Stomach (tissue), 9 donors: ENCODE results near the gene PPP1R12C. TPM values are rescaled to one million over a fixed set of nuclear protein-coding genes. Genes with fewer than 3 reads are reported as not detected.
A peak's percentile ranks its signal among the peaks of the same experiment; 100 is the strongest.
"Not testable (repeated sequence)": the region's sequence is repeated elsewhere in the genome, so short reads cannot be mapped to it uniquely, and the experiment has no call there.

Experiments
- DNase-seq, 2 donors: peaks; one replicate each; pipeline versions ENCODE4 v3.0.0 to v3.0.0-alpha.2; 2013 to 2019
- H3K27ac ChIP-seq, 5 donors: fragments of 200-600 bp in 4 of 5; sonication (generic) in 4 of 5; one replicate each; pipeline ENCODE4 v1.5.1; 2013 to 2019; ENCODE audit warnings: mild to moderate bottlenecking in 1 of 5, moderate library complexity in 1 of 5
- H3K27me3 ChIP-seq, 3 donors: fragments of 200-600 bp; sonication (generic); one replicate each; pipeline ENCODE4 v1.5.1; 2017 to 2019; ENCODE audit warnings: mixed run types in 1 of 3
- H3K36me3 ChIP-seq, 4 donors: fragments of 200-600 bp; sonication (generic); 1 replicate in 3 of 4; 2 replicates in 1 of 4; pipeline ENCODE4 v1.5.1; 2016 to 2019
- H3K4me1 ChIP-seq, 4 donors: fragments of 200-600 bp; sonication (generic); one replicate each; pipeline ENCODE4 v1.5.1; 2016 to 2019
- H3K4me3 ChIP-seq, 4 donors: fragments of 200-600 bp; sonication (generic) in 3 of 4; one replicate each; pipeline ENCODE4 v1.5.1; 2016 to 2019; ENCODE audit warnings: mild to moderate bottlenecking in 1 of 4
- H3K9me3 ChIP-seq, 4 donors: fragments of 200-600 bp; sonication (generic); one replicate each; pipeline ENCODE4 v1.5.1; 2016 to 2019
- EP300 ChIP-seq: sonication (generic); formaldehyde crosslinking; IDR thresholded peaks from one replicate; pipeline ENCODE4 v1.6.1; 2017; ENCODE audit warnings: antibody characterized with exemption
- POLR2A ChIP-seq, 4 donors: fragments of 450-650 bp; IDR thresholded peaks; one replicate each; pipeline ENCODE4 v1.6.1; 2016; ENCODE audit warnings: antibody characterized with exemption in 4 of 4, control low read depth in 2 of 4, mild to moderate bottlenecking in 1 of 4, moderate library complexity in 1 of 4
- POLR2AphosphoS5 ChIP-seq, 3 donors: sonication (generic); formaldehyde crosslinking; IDR thresholded peaks; one replicate each; pipeline ENCODE4 v1.6.1; 2016; ENCODE audit warnings: antibody characterized with exemption in 3 of 3
- WGBS, 5 donors: extraction: QIAGEN DNeasy Blood & Tissue Kit in 3 of 5; methylation state at CpG; one replicate each; pipeline versions ENCODE4 v1.1.5 to v1.1.7; 2013 to 2018; 5-methylcytosine and 5-hydroxymethylcytosine counted together
- intact Hi-C: fragments of 100-400 bp; cut with DNase I; formaldehyde crosslinking; loops from one replicate; pipeline ENCODE4 v1.15.1; 2023; ENCODE audit warnings: low total_unique reads
- polyA plus RNA-seq, 3 donors: library from polyadenylated mRNA; stranded (reverse); fragments of 200-250 nt; gene quantifications; one replicate each; pipeline ENCODE4 v1.2.3, GENCODE V29; 2013
- total RNA-seq, 5 donors: library from RNA; depleted of rRNA; stranded (reverse); fragments of >200 nt; gene quantifications; one replicate each; pipeline versions ENCODE4 v1.1.0 to v1.2.3, GENCODE V29; 2014 to 2016
- TF ChIP-seq, protein P1 (sequence below), 7 experiments: fragments of 450-650 bp in 4 of 7; fragments of 200-600 bp in 3 of 7; sonication (generic) in 3 of 7; IDR thresholded peaks; one replicate each; pipeline ENCODE4 v1.5.1; 2016 to 2019; ENCODE audit warnings: antibody characterized with exemption in 7 of 7, control low read depth in 2 of 7, mild to moderate bottlenecking in 1 of 7
- donor health status: healthy with polysubstance abuse.
- donor health status: Bipolar disorder and iron deficiency.
- donor health status: healthy.

Gene PPP1R12C
- total and polyA plus RNA-seq, 8 donors = 52.7 to 261 (median 131) TPM

- Histone ChIP-seq H3K27ac (peak overlapping the region in 4 of 5 donors; percentile 78 to 95 (median 91)), H3K36me3 (peaks cover 22 to 57% (median 41%) of the 10 kb centered on the region in 4 donors), H3K27me3 (no peaks in the 10 kb centered on the region), H3K4me3 (no peak overlapping the region), H3K9me3 (no peaks in the 10 kb centered on the region), H3K4me1 (peaks cover 32 to 59% (median 42%) of the 10 kb centered on the region in 4 donors)
- TF ChIP-seq, protein P1, sequence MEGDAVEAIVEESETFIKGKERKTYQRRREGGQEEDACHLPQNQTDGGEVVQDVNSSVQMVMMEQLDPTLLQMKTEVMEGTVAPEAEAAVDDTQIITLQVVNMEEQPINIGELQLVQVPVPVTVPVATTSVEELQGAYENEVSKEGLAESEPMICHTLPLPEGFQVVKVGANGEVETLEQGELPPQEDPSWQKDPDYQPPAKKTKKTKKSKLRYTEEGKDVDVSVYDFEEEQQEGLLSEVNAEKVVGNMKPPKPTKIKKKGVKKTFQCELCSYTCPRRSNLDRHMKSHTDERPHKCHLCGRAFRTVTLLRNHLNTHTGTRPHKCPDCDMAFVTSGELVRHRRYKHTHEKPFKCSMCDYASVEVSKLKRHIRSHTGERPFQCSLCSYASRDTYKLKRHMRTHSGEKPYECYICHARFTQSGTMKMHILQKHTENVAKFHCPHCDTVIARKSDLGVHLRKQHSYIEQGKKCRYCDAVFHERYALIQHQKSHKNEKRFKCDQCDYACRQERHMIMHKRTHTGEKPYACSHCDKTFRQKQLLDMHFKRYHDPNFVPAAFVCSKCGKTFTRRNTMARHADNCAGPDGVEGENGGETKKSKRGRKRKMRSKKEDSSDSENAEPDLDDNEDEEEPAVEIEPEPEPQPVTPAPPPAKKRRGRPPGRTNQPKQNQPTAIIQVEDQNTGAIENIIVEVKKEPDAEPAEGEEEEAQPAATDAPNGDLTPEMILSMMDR (IDR thresholded peaks at IDR 0.05) = no peak
- TF ChIP-seq POLR2A (IDR thresholded peaks at IDR 0.05) (no peak), EP300 (no peak), POLR2AphosphoS5 (IDR thresholded peaks at IDR 0.05) (no peak)
- intact Hi-C loops = no loop called here
- DNase-seq = no peak
- 67 to 87% (median 82%) methylated on average over 21 of the region's 21 CpGs for WGBS, 5 donors
Observed at GRCh38 chr19:55111238-55111831, 6.1 kb downstream of the PPP1R12C start.

DNA sequence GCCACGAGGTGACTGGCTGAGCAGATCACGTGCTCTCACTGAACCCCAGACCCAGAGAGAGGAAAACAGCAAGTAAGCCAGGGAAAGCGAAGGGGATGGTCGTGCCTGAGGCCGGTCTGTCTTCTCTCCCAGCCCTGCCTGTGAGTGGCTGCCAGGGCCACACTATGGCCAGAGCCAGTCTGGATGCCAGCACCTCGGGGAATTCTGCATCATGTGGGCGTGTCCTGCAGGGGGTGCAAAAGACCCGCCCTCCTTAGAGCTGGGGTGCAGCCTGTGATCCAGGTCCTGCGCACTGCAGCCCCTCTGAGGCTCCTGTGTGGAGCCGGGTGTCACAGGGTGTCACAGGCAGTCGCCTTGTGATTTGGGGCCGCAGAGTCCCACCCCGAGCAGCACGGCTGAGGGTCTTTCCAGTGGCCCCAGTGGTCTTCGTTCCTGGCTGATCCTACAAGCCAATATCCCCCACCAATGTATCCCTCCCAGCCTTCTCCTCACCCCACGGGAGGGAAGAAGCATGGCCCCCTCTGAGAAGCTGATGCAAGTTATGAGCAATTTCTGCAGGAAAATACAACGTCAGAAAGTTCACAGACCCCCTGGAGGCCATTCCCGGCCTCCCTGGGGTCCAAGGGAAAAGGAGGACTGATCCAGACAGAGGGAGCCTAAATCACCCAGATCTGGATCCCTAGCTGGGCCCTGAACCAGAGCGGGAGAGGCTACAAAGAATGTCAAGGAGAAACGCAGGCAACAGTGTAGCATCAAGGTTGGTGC, 7.7 kb downstream of the PPP1R12C start:
- WGBS, 5 donors = 81 to 89% (median 86%) methylated on average over 16 to 20 of the region's 20 CpGs
- Histone ChIP-seq H3K27me3 (no peaks in the 10 kb centered on the region), H3K4me3 (no peak overlapping the region), H3K9me3 (no peaks in the 10 kb centered on the region), H3K4me1 (peaks cover 17 to 42% (median 25%) of the 10 kb centered on the region in 4 donors), H3K36me3 (peaks cover 22 to 64% (median 51%) of the 10 kb centered on the region in 4 donors), H3K27ac (peak overlapping the region in 1 of 5 donors; percentile 54)
- no peak for DNase-seq
- intact Hi-C loops = no loop called here
- no peak for TF ChIP-seq POLR2A (IDR thresholded peaks at IDR 0.05)
- no peak for TF ChIP-seq EP300
- no peak for TF ChIP-seq POLR2AphosphoS5 (IDR thresholded peaks at IDR 0.05)
- TF ChIP-seq, protein P1 (IDR thresholded peaks at IDR 0.05) = no peak

- DNase-seq, H3K9me3 ChIP-seq, intact Hi-C loops, H3K4me3 ChIP-seq, H3K27ac ChIP-seq, H3K27me3 ChIP-seq: not testable (repeated sequence)
- peaks cover 0 to 18% (median 4%) of the 10 kb centered on the region in 4 donors for H3K4me1 ChIP-seq
- WGBS, 5 donors = 90 to 100% (median 98%) methylated on average over 3 of the region's 3 CpGs
- peaks cover 25 to 66% (median 59%) of the 10 kb centered on the region in 4 donors for H3K36me3 ChIP-seq
Observed at GRCh38 chr19:55107252-55107651, 10.2 kb downstream of the PPP1R12C start.

DNA sequence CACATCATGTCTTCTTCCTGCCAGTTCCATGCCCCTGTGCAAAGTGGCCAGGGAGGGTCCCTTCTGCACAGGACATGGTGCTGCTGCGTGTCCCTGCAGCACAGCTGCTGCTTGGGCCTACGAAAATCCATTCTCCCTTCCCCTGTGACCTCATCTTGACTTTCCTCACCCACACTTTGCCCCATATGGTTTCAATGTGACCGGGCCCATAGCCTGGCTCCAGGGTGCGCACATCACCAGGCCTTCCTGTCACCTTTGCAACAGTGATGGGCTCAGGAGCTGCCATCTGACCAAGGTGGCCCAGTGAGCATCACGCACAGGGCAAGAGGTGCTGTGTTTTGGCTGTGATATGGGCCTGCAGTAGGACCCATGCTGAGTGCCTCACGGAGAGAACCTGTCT, 10.8 kb downstream of the PPP1R12C start:
- no peak for DNase-seq
- WGBS, 5 donors = 89 to 99% (median 96%) methylated on average over 5 to 6 of the region's 6 CpGs
- no peak overlapping the region for H3K4me3 ChIP-seq
- peaks cover 0 to 7% (median 3%) of the 10 kb centered on the region in 4 donors for H3K9me3 ChIP-seq
- no peaks in the 10 kb centered on the region for H3K27me3 ChIP-seq
- H3K27ac ChIP-seq = no peak overlapping the region
- H3K36me3 ChIP-seq = peaks cover 25 to 66% (median 59%) of the 10 kb centered on the region in 4 donors
- intact Hi-C loops = no loop called here
- peaks cover 0 to 11% (median under 1%) of the 10 kb centered on the region in 4 donors for H3K4me1 ChIP-seq
- TF ChIP-seq, protein P1 (IDR thresholded peaks at IDR 0.05) = no peak
- TF ChIP-seq POLR2AphosphoS5 (IDR thresholded peaks at IDR 0.05) (no peak), POLR2A (IDR thresholded peaks at IDR 0.05) (no peak), EP300 (no peak)
